GM06990 (cell line): Measurements from ENCODE around the gene MTNR1A.

Experiments used
- DNase-seq: peaks from one replicate; pipeline ENCODE4 v3.0.0-alpha.2; 2011; ENCODE audit not compliant: insufficient read length; ENCODE audit errors: extremely low read depth
- H3K27me3 ChIP-seq: replicated peaks from 2 replicates; pipeline ENCODE4 v1.6.0; 2011; ENCODE audit warnings: low read length; ENCODE audit not compliant: control insufficient read depth, insufficient read depth
- H3K36me3 ChIP-seq: 2 replicates; pipeline ENCODE4 v1.5.1; 2011; ENCODE audit warnings: low read length; ENCODE audit not compliant: control insufficient read depth, insufficient read depth
- H3K4me3 ChIP-seq: replicated peaks from 2 replicates; pipeline ENCODE4 v1.5.1; 2011; ENCODE audit warnings: low read depth, mild to moderate bottlenecking, control low read depth, low read length
- CTCF ChIP-seq: IDR thresholded peaks from 2 replicates; pipeline ENCODE4 v1.5.1; 2011; ENCODE audit warnings: low read length, control low read depth, mild to moderate bottlenecking, inconsistent platforms; ENCODE audit not compliant: insufficient read depth, poor library complexity, severe bottlenecking

MTNR1A gene

GRCh38 chr4:186486172-186486571 lies 69.2 kb downstream of the MTNR1A start:
- Histone ChIP-seq H3K27me3 (no peaks in the 10 kb centered on the region), H3K4me3 (no peak overlapping the region), H3K36me3 (no peaks in the 10 kb centered on the region)
- DNase-seq, result no peak
- TF ChIP-seq CTCF, result no peak

- Histone ChIP-seq H3K27me3 (no peaks in the 10 kb centered on the region), H3K4me3 (no peak overlapping the region), H3K36me3 (no peaks in the 10 kb centered on the region)
- DNase-seq, result no peak
- no peak for TF ChIP-seq CTCF
Measured at GRCh38 chr4:186485561-186486062, 69.8 kb downstream of the MTNR1A start.

GRCh38 chr4:186485150-186485549 lies 70.2 kb downstream of the MTNR1A start:
- no peak for DNase-seq
- H3K4me3 ChIP-seq, result no peak overlapping the region
- H3K36me3 ChIP-seq, result no peaks in the 10 kb centered on the region
- no peaks in the 10 kb centered on the region for H3K27me3 ChIP-seq
- TF ChIP-seq CTCF, result no peak

- no peak for DNase-seq
- Histone ChIP-seq H3K4me3 (no peak overlapping the region), H3K27me3 (no peaks in the 10 kb centered on the region), H3K36me3 (no peaks in the 10 kb centered on the region)
- TF ChIP-seq CTCF, result no peak
Measured at GRCh38 chr4:186483656-186484055, 71.7 kb downstream of the MTNR1A start.
